ENCODE results near the gene KRT27. TPM values are rescaled to one million over a fixed set of nuclear protein-coding genes. Genes with fewer than 3 reads are reported as not detected.

The KRT27 gene
- total and polyA plus RNA-seq, 2 experiments from 2014 or later = not detected

DNA sequence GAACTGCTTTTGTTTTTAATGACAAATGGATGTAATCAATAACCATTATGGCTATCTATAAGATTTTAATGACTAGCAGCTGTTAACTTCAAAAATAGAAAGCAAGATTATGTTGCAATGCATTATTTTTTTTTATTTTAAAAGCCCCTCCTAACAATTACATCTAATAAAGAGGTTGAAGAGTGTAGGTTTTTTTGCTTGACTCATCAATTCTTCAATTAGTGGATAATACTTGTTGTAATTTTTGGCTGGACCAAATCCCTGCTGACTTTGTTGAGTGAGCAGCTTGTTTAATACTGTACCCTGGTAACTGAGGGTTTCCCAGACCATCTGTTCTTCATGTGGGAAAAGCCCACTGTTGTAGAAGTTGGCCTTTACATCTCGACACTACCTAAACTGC, 51.4 kb downstream of the KRT27 start:
- Mint-ChIP-seq H3K27ac (no peak overlapping the region), H3K27me3 (ENCODE audit: insufficient read depth, low read depth, poor library complexity) (no peaks in the 10 kb centered on the region), H3K4me1 (no peaks in the 10 kb centered on the region), H3K36me3 (ENCODE audit: low read depth) (no peaks in the 10 kb centered on the region), H3K4me3 (no peak overlapping the region), H3K9me3 (peaks cover 8% of the 10 kb centered on the region; the same call in 2 of the 3 replicates)
- no peaks in the 10 kb centered on the region for H3K4me1 ChIP-seq (ENCODE audit: insufficient read depth)
- no peak overlapping the region for H3K4me3 ChIP-seq
- no peaks in the 10 kb centered on the region for H3K36me3 ChIP-seq (ENCODE audit: insufficient read depth)
- H3K27me3 ChIP-seq (ENCODE audit: insufficient read depth) = no peaks in the 10 kb centered on the region
- TF ChIP-seq, protein P1, sequence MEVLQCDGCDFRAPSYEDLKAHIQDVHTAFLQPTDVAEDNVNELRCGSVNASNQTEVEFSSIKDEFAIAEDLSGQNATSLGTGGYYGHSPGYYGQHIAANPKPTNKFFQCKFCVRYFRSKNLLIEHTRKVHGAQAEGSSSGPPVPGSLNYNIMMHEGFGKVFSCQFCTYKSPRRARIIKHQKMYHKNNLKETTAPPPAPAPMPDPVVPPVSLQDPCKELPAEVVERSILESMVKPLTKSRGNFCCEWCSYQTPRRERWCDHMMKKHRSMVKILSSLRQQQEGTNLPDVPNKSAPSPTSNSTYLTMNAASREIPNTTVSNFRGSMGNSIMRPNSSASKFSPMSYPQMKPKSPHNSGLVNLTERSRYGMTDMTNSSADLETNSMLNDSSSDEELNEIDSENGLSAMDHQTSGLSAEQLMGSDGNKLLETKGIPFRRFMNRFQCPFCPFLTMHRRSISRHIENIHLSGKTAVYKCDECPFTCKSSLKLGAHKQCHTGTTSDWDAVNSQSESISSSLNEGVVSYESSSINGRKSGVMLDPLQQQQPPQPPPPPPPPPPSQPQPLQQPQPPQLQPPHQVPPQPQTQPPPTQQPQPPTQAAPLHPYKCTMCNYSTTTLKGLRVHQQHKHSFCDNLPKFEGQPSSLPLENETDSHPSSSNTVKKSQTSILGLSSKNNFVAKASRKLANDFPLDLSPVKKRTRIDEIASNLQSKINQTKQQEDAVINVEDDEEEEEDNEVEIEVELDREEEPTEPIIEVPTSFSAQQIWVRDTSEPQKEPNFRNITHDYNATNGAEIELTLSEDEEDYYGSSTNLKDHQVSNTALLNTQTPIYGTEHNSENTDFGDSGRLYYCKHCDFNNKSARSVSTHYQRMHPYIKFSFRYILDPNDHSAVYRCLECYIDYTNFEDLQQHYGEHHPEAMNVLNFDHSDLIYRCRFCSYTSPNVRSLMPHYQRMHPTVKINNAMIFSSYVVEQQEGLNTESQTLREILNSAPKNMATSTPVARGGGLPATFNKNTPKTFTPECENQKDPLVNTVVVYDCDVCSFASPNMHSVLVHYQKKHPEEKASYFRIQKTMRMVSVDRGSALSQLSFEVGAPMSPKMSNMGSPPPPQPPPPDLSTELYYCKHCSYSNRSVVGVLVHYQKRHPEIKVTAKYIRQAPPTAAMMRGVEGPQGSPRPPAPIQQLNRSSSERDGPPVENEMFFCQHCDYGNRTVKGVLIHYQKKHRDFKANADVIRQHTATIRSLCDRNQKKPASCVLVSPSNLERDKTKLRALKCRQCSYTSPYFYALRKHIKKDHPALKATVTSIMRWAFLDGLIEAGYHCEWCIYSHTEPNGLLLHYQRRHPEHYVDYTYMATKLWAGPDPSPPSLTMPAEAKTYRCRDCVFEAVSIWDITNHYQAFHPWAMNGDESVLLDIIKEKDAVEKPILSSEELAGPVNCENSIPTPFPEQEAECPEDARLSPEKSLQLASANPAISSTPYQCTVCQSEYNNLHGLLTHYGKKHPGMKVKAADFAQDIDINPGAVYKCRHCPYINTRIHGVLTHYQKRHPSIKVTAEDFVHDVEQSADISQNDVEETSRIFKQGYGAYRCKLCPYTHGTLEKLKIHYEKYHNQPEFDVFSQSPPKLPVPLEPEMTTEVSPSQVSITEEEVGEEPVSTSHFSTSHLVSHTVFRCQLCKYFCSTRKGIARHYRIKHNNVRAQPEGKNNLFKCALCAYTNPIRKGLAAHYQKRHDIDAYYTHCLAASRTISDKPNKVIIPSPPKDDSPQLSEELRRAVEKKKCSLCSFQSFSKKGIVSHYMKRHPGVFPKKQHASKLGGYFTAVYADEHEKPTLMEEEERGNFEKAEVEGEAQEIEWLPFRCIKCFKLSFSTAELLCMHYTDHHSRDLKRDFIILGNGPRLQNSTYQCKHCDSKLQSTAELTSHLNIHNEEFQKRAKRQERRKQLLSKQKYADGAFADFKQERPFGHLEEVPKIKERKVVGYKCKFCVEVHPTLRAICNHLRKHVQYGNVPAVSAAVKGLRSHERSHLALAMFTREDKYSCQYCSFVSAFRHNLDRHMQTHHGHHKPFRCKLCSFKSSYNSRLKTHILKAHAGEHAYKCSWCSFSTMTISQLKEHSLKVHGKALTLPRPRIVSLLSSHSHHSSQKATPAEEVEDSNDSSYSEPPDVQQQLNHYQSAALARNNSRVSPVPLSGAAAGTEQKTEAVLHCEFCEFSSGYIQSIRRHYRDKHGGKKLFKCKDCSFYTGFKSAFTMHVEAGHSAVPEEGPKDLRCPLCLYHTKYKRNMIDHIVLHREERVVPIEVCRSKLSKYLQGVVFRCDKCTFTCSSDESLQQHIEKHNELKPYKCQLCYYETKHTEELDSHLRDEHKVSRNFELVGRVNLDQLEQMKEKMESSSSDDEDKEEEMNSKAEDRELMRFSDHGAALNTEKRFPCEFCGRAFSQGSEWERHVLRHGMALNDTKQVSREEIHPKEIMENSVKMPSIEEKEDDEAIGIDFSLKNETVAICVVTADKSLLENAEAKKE (CRISPR knock-in tag; IDR thresholded peaks at IDR 0.05) = no peak
- TF ChIP-seq ZNF114 (CRISPR knock-in tag; IDR thresholded peaks at IDR 0.05) = no peak
- DNase-seq (ENCODE audit: low spot score) (no peak), ATAC-seq (no peak)
- no peaks in the 10 kb centered on the region for H4K20me1 ChIP-seq (replicated peaks; ENCODE audit: insufficient read depth)
- no peaks in the 10 kb centered on the region for H3K9me2 ChIP-seq (ENCODE audit: insufficient read depth)
- H3K27ac ChIP-seq (ENCODE audit: low read depth) = no peak overlapping the region
- no peaks in the 10 kb centered on the region for H3F3A ChIP-seq (replicated peaks; ENCODE audit: low read depth)
- no peak overlapping the region for H3K4me2 ChIP-seq
- H2AFZ ChIP-seq = no peak overlapping the region
- no peaks in the 10 kb centered on the region for H3K79me2 ChIP-seq (replicated peaks; ENCODE audit: insufficient read depth)

DNA sequence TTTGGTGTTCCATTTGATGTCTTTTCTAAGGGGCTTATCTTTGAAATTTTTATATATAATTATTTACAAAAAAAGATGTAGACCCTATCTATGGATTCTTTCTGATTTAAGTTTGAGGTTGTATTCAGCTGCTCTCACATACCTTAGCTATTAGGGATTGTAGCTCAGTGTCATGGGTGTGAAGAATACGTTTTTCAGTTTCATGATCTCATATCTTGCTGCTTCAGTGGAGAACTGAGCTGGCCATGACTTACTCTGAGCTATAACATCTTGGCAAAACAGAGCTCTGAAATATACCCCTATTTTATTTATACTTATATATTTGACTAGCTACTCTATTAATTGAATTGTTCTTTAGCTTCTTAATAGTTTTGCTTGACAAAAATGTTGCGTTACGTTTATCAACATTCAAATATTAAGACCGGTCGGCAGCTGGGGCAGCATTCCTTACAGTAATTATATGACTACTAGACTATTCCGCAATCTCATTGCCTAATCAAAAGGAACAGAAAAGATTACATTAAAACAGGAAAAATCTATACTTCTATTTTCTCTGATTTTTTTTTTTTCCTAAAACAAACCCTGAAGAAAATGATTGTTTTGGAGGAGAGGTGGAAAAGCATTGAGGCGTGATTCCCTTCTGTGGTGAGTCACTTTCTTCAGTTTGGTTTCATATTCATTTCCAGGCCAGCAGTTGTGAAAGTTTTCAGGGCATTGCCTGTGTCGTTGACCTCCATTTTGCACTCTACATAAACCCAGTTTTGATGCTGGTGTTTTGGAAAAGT, 54.7 kb downstream of the KRT27 start:
- Histone ChIP-seq H2AFZ (no peak overlapping the region), H3K27me3 (ENCODE audit: insufficient read depth) (no peaks in the 10 kb centered on the region), H3K27ac (ENCODE audit: low read depth) (no peak overlapping the region), H3K36me3 (ENCODE audit: insufficient read depth) (no peaks in the 10 kb centered on the region), H3K4me3 (no peak overlapping the region), H3K9me2 (ENCODE audit: insufficient read depth) (peaks cover 4% of the 10 kb centered on the region; the same call in 1 of the 2 replicates), H3K79me2 (replicated peaks; ENCODE audit: insufficient read depth) (no peaks in the 10 kb centered on the region), H3F3A (replicated peaks; ENCODE audit: low read depth) (no peaks in the 10 kb centered on the region), H3K4me2 (no peak overlapping the region), H4K20me1 (replicated peaks; ENCODE audit: insufficient read depth) (no peaks in the 10 kb centered on the region), H3K4me1 (ENCODE audit: insufficient read depth) (no peaks in the 10 kb centered on the region)
- H3K27me3 Mint-ChIP-seq (ENCODE audit: insufficient read depth, low read depth, poor library complexity) = peaks cover 2% of the 10 kb centered on the region
- no peaks in the 10 kb centered on the region for H3K36me3 Mint-ChIP-seq (ENCODE audit: low read depth)
- H3K27ac Mint-ChIP-seq = no peak overlapping the region
- no peak for ATAC-seq
- no peak for DNase-seq (ENCODE audit: low spot score)
- no peak overlapping the region for H3K4me3 Mint-ChIP-seq
- H3K4me1 Mint-ChIP-seq = no peaks in the 10 kb centered on the region
- no peaks in the 10 kb centered on the region for H3K9me3 Mint-ChIP-seq
- TF ChIP-seq JUNB (IDR thresholded peaks at IDR 0.05; ENCODE audit: unreplicated experiment) (no peak), NANOG (IDR thresholded peaks at IDR 0.05; ENCODE audit: borderline replicate concordance) (no peak), STAT1 (IDR thresholded peaks at IDR 0.05; ENCODE audit: unreplicated experiment) (no peak), ZNF331 (CRISPR knock-in tag; IDR thresholded peaks at IDR 0.05; ENCODE audit: low read depth) (no peak), POLR2AphosphoS5 (IDR thresholded peaks at IDR 0.05; ENCODE audit: low read depth) (no peak), CREB1 (CRISPR knock-in tag; IDR thresholded peaks at IDR 0.05; ENCODE audit: low read depth) (no peak), EZH2phosphoT487 (IDR thresholded peaks at IDR 0.05; ENCODE audit: unreplicated experiment) (no peak), EZH2 (IDR thresholded peaks at IDR 0.05; ENCODE audit: low read depth, unreplicated experiment) (no peak)
- TF ChIP-seq, protein P2, sequence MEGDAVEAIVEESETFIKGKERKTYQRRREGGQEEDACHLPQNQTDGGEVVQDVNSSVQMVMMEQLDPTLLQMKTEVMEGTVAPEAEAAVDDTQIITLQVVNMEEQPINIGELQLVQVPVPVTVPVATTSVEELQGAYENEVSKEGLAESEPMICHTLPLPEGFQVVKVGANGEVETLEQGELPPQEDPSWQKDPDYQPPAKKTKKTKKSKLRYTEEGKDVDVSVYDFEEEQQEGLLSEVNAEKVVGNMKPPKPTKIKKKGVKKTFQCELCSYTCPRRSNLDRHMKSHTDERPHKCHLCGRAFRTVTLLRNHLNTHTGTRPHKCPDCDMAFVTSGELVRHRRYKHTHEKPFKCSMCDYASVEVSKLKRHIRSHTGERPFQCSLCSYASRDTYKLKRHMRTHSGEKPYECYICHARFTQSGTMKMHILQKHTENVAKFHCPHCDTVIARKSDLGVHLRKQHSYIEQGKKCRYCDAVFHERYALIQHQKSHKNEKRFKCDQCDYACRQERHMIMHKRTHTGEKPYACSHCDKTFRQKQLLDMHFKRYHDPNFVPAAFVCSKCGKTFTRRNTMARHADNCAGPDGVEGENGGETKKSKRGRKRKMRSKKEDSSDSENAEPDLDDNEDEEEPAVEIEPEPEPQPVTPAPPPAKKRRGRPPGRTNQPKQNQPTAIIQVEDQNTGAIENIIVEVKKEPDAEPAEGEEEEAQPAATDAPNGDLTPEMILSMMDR (conservative IDR thresholded peaks at IDR 0.05; ENCODE audit: low read depth in 2 of 2) = no peak
